ENCODE data around the gene PARP3. TPM values are rescaled to one million over a fixed set of nuclear protein-coding genes. Genes with fewer than 3 reads are reported as not detected.
A peak's percentile ranks its signal among the peaks of the same experiment; 100 is the strongest.

Gene PARP3
- total RNA-seq, 1 experiment from 2014 or later, result 13.8 TPM

DNA sequence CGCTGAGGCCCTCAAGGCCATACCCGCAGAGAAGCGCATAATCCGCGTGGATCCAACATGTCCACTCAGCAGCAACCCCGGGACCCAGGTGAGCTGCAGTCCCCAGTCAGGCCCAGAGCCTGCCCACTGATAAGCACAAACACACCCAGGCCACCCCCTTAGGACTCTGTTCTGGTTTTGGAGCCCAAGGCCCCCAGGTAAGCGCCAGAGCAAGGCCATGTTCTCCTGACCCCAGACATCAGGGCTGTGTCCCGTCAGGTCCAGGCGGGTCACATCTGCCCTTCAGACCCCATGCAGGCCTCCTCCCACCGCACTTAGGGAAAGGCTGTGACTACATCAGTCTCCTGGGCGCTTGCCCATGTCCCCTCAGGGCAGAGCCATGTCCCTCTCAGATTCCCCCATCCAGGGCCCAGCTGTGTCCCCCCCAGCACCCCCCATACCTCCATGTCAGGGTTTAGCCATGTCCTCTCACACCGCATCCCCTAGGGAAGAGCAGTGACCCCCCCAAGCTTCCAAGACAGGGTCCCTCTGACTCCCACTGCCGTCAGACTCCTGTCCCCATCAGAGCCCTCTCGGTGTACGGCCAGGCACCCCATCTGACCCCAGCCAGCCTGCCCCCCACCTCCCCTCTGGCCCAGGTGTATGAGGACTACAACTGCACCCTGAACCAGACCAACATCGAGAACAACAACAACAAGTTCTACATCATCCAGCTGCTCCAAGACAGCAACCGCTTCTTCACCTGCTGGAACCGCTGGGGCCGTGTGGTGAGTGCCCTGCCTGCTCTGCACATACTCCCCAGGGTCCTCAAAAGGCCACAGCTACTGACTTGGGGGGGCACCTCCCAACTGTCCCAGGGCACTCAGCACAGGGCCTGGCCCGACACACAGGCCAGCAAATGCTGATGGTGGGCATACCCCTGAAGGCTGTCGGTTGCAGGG, 1.6 kb downstream of the PARP3 start:
- no peak overlapping the region for H3K4me3 ChIP-seq
- no peak for DNase-seq
- no peaks in the 10 kb centered on the region for H3K36me3 ChIP-seq

DNA sequence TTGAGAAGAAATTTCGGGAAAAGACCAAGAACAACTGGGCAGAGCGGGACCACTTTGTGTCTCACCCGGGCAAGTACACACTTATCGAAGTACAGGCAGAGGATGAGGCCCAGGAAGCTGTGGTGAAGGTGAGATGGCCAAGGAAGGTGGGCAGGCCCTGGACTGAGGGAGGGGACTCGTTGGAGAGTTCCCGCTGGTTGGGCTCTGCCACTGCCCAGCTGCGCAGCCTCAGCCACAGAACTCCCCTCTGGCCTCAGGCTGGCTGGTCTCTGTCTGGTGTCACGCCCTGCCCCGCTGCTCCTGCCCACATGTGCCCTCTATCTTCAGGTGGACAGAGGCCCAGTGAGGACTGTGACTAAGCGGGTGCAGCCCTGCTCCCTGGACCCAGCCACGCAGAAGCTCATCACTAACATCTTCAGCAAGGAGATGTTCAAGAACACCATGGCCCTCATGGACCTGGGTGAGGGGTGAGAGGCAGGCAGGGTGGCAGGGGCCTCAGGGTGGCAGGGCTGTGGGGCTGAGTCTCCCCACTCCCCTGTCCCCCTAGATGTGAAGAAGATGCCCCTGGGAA, 2.4 kb downstream of the PARP3 start:
- Histone ChIP-seq H3K27me3 (no peaks in the 10 kb centered on the region), H3K36me3 (no peaks in the 10 kb centered on the region), H3K9me3 (no peaks in the 10 kb centered on the region), H3K4me3 (no peak overlapping the region)
- no peak for DNase-seq

More for the DNA sequence above, 1.6 kb downstream of the PARP3 start:
- H3K9me3 ChIP-seq, result no peaks in the 10 kb centered on the region
- no peaks in the 10 kb centered on the region for H3K27me3 ChIP-seq

DNA sequence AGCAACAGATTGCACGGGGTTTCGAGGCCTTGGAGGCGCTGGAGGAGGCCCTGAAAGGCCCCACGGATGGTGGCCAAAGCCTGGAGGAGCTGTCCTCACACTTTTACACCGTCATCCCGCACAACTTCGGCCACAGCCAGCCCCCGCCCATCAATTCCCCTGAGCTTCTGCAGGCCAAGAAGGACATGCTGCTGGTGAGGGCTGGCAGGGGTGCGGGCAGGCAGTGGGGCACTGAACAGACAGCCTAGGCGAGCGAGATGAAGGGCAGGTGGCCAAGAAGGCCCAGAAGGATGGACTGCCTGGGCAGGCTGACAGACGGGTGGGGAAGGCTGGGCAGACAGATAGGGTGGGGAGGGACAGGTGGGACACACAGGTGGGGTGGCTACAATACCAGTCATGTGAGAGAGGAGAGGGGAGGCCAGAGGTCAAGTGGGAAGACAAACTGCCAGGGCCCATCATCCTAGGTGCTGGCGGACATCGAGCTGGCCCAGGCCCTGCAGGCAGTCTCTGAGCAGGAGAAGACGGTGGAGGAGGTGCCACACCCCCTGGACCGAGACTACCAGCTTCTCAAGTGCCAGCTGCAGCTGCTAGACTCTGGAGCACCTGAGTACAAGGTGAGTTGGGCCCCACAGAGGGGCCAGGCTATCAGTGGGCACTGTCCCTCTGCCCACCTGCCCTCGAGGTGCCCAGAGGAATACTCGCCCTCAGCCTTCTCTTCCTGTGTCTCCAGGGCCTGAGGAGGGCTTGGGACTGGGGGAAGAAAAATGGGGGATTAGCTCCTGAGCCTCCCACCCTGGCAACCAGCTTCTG, 3.1 kb downstream of the PARP3 start:
- DNase-seq, result no peak
- H3K4me3 ChIP-seq, result no peak overlapping the region
- H3K9me3 ChIP-seq, result no peaks in the 10 kb centered on the region
- H3K36me3 ChIP-seq, result no peaks in the 10 kb centered on the region
- H3K27me3 ChIP-seq, result no peaks in the 10 kb centered on the region

DNA sequence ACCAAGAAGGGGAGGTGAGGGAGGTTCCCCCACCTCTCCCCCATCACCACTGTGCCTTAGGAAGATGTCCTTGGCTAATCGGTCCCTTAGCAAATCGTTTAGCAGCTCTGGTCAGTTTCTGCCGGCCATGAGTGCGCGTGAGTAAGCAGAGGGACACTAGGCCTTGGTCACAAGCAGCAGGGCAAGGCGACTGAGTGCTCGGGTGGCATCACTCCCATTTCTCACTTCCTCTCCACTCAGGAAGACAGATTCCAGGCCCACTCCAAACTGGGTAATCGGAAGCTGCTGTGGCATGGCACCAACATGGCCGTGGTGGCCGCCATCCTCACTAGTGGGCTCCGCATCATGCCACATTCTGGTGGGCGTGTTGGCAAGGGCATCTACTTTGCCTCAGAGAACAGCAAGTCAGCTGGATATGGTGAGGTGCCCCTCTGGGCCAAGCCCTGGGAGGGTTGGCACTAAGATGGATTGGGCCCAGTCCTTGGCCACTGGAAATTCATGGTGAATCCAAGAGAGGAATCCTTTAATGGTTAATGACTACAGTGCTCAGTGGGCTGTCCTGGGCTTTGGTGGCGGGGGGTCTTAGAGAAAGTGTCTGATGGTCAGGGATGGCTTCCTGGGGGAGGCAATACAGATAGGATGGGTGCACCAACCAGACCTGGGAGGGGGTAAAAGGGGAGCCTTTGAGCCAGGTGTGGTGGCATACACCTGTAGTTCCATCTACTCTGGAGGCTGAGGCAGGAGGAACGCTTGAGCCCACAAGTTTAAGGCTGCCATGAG, 4.0 kb downstream of the PARP3 start:
- no peak overlapping the region for H3K4me3 ChIP-seq
- H3K27me3 ChIP-seq, result no peaks in the 10 kb centered on the region
- DNase-seq, result no peak
- no peaks in the 10 kb centered on the region for H3K9me3 ChIP-seq
- H3K36me3 ChIP-seq, result no peaks in the 10 kb centered on the region

DNA sequence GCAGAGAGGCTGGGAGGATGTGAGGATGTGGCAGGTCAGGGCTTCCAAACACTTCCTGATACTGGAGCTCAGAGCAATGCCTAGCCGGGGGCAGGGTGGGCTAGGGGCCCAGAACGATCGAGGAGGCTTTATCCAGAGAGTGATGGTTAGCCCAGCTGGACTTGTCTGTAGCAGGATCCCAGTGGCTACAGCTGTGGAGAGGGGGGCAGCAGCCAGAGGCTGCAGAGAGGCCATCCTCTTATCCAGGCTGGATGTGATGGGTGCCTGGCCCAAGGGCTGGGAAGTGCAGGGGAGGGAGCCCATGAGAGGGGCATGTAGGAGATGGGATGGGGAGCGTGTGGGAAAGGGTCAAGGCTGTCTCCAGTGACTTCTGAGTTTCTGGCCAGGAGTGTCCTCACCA, 4.6 kb downstream of the PARP3 start:
- Histone ChIP-seq H3K4me3 (no peak overlapping the region), H3K36me3 (no peaks in the 10 kb centered on the region), H3K27me3 (no peaks in the 10 kb centered on the region), H3K9me3 (no peaks in the 10 kb centered on the region)
- DNase-seq, result no peak

DNA sequence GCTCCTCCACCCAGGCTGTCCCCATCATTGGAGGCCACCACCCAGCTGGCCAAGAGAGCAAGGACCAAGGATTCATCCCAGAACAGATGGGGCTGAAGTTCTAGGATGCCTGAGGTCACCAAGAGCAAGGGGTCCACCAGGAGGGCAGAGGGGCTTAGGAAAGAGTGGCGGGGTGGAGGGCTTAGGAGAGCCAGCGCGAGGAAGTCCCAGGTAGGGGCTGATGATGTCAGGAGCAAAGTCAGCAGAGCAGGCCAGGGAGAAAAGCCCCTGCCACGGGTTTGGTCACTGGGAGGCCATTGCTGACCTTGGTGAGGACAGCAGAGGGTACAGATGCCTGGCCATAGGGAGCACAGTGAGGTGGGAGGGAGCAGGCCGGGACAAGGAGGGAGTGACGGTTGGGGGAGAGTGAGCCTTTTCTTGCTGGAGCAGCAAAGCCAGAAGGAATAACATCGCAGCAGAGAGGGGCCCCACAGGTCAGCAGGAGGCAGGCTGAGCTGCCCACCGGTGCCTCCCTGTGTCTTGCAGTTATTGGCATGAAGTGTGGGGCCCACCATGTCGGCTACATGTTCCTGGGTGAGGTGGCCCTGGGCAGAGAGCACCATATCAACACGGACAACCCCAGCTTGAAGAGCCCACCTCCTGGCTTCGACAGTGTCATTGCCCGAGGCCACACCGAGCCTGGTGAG, 5.2 kb downstream of the PARP3 start:
- Histone ChIP-seq H3K4me3 (no peak overlapping the region), H3K27me3 (no peaks in the 10 kb centered on the region), H3K9me3 (no peaks in the 10 kb centered on the region), H3K36me3 (no peaks in the 10 kb centered on the region)
- no peak for DNase-seq

DNA sequence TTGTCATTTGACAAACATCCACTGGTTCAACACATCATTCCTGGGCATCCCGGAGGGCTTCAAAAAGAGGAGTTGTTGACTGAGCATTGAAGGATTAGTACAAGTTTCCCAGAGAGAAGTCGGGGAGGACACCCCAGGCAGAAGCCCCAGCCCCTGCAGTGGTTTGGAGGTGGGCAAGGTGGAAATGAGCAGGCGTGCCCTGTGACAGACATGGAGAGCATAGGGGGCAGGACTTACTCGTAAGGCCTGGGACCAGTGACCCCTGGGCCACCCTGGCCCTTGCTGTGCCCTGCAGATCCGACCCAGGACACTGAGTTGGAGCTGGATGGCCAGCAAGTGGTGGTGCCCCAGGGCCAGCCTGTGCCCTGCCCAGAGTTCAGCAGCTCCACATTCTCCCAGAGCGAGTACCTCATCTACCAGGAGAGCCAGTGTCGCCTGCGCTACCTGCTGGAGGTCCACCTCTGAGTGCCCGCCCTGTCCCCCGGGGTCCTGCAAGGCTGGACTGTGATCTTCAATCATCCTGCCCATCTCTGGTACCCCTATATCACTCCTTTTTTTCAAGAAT, 5.9 kb downstream of the PARP3 start:
- Histone ChIP-seq H3K27me3 (no peaks in the 10 kb centered on the region), H3K36me3 (no peaks in the 10 kb centered on the region), H3K9me3 (no peaks in the 10 kb centered on the region), H3K4me3 (no peak overlapping the region)
- no peak for DNase-seq

DNA sequence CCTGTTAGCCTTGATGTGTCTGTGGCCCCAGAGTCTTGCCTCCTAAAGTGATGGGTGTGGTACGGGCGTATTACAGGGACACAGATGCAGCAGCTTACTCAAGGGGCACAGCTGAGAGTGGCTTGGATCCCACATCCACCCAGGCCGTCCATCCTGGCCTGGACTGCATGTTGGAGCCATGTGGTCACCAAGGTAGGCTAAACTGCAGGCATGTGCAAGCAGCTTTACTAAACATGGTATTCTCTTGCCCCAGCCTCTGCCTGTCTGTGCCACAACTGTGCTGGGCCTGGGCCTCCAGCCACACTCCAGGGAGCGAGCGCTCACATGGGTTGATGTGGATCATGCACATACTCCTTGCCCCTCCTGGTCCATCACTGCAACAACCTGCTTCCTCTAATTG, 7.0 kb downstream of the PARP3 start:
- no peaks in the 10 kb centered on the region for H3K9me3 ChIP-seq
- H3K4me3 ChIP-seq, result no peak overlapping the region
- H3K36me3 ChIP-seq, result no peaks in the 10 kb centered on the region
- no peaks in the 10 kb centered on the region for H3K27me3 ChIP-seq
- DNase-seq, result no peak

DNA sequence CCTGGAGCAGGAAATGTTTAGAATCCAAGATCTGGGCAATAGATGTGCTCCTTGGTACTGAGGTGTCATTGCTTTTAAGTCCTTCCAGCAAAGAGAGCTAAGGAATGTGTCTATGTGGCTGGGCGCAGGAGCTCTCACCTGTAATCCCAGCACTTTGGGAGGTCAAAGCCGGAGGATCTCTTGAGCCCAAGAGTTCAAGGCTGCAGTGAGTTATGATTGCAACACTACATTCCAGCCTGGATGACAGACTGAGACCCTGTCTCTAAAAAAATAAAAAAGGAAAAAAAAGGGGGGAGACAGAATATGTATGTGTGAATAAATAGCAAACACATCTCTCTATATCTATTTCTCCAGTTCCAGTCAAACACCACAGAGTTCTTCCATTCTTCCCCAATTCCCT, 8.7 kb downstream of the PARP3 start:
- no peaks in the 10 kb centered on the region for H3K36me3 ChIP-seq
- no peaks in the 10 kb centered on the region for H3K27me3 ChIP-seq
- H3K9me3 ChIP-seq, result no peaks in the 10 kb centered on the region
- DNase-seq, result no peak
- H3K4me3 ChIP-seq, result no peak overlapping the region

DNA sequence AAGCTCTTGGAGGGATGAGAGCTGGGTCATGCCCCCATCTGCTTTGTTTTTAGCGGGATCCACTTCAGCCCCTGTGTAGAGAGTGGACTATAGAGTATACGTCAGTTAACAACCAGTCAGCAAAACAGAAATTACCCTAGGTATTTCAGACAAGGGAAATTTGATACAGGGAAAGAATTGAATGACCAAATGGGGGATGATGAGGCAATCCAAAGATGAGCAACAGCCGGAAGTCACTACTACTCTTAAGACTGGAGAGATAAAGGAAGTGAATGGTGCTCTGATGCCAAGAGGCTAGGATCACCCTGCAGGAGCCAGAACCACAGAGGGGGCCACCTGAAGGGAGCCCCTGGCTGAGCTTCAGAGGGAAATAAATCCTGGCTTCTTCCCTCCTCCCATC, 11.3 kb downstream of the PARP3 start:
- peak; percentile 18 for DNase-seq
- H3K36me3 ChIP-seq, result no peaks in the 10 kb centered on the region

DNA sequence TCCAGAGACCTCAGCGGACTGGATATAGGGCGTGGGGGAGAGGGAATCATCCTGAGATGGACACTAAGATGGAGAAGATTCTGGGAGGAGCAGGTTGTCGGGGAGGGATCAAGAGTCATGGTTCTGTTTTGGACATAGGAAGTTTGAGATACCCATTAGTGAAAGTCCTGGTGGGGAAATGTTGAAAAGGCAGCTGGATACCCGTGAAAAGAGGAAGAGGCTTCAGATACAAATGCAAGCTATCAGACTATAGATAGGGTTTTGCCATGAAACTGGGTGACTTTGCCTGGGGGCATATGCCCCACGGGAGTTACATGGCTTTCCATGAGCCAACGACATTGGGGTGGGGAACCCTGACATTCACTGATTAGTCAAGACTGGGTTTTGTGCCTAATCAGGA, 11.9 kb downstream of the PARP3 start:
- Histone ChIP-seq H3K9me3 (no peaks in the 10 kb centered on the region), H3K27me3 (no peaks in the 10 kb centered on the region), H3K36me3 (no peaks in the 10 kb centered on the region), H3K4me3 (no peak overlapping the region)
- DNase-seq, result no peak

More for the DNA sequence above, 11.3 kb downstream of the PARP3 start:
- Histone ChIP-seq H3K27me3 (no peaks in the 10 kb centered on the region), H3K4me3 (no peak overlapping the region), H3K9me3 (no peaks in the 10 kb centered on the region)

DNA sequence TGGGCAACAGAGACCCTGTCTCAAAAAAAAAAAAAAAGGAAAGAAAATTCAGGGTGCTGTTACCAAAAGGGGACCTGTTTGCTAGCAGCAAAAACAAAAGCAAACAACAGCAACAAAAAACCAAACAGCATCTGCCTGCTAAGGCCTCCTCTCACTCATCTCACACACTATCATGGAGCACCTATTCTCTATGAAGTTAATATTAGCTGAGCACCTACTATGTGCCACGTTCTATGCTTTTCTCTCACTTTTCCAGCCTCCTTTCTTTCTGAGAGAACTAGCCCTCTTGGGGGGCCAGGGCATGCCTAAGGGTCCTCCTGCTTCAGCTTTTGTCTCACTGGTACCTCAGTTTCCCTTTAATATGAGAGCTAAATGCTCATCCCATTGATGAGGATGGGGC, 12.6 kb downstream of the PARP3 start:
- no peak for DNase-seq

DNA sequence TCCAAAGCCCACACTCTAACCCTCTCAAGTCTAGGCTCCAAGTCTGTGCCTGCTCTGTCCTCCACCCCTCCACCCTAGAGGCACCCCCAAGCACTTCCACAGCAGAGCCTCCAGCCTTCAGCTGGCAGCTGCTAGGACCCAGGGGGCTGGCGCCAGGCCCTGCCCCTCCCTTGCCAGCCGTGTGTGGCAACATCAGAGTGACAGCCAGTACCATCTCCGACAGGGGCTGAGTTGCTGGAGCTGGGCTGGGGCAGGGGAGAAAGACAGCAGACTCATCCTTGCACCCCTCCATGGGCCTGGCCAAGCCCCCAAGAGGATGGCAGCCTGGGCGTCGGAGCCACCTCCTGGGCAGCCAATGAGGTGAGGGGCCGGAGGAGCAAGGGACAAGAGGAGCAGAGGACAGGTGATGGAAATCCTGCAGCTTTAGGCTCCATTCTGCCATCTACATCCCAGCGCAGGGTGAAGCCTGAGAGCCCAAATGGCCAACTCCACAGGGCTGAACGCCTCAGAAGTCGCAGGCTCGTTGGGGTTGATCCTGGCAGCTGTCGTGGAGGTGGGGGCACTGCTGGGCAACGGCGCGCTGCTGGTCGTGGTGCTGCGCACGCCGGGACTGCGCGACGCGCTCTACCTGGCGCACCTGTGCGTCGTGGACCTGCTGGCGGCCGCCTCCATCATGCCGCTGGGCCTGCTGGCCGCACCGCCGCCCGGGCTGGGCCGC, 13.2 kb downstream of the PARP3 start, which contains the start of gene GPR62:
Gene GPR62, plus strand, starts transcription at position 207 of the 718 bp plus-strand sequence. Its CDS starts 272 bp downstream, at position 479.
- Histone ChIP-seq H3K9me3 (no peaks in the 10 kb centered on the region), H3K36me3 (no peaks in the 10 kb centered on the region), H3K4me3 (no peak within 1 kb of the TSS), H3K27me3 (no peaks in the 10 kb centered on the region)
- DNase-seq, result no peak

More for the DNA sequence above, 12.6 kb downstream of the PARP3 start:
- no peaks in the 10 kb centered on the region for H3K27me3 ChIP-seq
- H3K36me3 ChIP-seq, result no peaks in the 10 kb centered on the region
- no peaks in the 10 kb centered on the region for H3K9me3 ChIP-seq
- H3K4me3 ChIP-seq, result no peak overlapping the region

DNA sequence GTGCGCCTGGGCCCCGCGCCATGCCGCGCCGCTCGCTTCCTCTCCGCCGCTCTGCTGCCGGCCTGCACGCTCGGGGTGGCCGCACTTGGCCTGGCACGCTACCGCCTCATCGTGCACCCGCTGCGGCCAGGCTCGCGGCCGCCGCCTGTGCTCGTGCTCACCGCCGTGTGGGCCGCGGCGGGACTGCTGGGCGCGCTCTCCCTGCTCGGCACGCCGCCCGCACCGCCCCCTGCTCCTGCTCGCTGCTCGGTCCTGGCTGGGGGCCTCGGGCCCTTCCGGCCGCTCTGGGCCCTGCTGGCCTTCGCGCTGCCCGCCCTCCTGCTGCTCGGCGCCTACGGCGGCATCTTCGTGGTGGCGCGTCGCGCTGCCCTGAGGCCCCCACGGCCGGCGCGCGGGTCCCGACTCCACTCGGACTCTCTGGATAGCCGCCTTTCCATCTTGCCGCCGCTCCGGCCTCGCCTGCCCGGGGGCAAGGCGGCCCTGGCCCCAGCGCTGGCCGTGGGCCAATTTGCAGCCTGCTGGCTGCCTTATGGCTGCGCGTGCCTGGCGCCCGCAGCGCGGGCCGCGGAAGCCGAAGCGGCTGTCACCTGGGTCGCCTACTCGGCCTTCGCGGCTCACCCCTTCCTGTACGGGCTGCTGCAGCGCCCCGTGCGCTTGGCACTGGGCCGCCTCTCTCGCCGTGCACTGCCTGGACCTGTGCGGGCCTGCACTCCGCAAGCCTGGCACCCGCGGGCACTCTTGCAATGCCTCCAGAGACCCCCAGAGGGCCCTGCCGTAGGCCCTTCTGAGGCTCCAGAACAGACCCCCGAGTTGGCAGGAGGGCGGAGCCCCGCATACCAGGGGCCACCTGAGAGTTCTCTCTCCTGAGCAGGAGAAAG, 14.0 kb downstream of the PARP3 start:
- Histone ChIP-seq H3K27me3 (no peaks in the 10 kb centered on the region), H3K36me3 (no peaks in the 10 kb centered on the region), H3K9me3 (no peaks in the 10 kb centered on the region), H3K4me3 (no peak overlapping the region)
- no peak for DNase-seq
